Measurements from ENCODE around the gene TTLL11. TPM values are rescaled to one million over a fixed set of nuclear protein-coding genes. Genes with fewer than 3 reads are reported as not detected.
A peak's percentile ranks its signal among the peaks of the same experiment; 100 is the strongest.

TTLL11 gene
- total and polyA plus RNA-seq, 2 experiments from 2014 or later = 0.57 to 1.4 TPM

DNA sequence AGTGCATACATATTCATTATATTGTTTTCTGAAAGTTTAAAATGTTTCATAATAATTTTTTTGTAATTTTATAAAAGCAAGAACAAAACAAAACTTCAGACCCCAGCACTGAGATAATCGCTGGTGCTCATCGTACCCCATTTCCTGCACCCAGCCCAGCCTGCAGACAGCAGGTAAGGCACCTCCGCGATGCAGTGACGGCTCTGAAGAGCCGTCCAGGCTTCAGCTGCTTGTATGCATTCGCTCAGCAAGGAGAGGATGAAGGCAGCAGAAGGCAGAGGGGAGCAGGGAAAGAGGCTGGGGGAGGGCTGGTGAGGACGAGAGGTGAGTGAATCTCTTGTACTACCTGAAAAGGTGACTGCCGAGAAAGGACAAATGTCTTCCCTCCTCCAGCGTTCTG lies 153.5 kb downstream of the TTLL11 start:
- Histone ChIP-seq H4K20me1 (replicated peaks; ENCODE audit: insufficient read depth) (no peaks in the 10 kb centered on the region), H3K4me2 (no peak overlapping the region), H3K27ac (ENCODE audit: low read depth) (no peak overlapping the region), H3K4me1 (ENCODE audit: insufficient read depth) (peaks cover 5% of the 10 kb centered on the region; the same call in 1 of the 2 replicates), H3K79me2 (replicated peaks; ENCODE audit: insufficient read depth) (no peaks in the 10 kb centered on the region), H3K9me2 (ENCODE audit: insufficient read depth) (no peaks in the 10 kb centered on the region), H3K4me3 (no peak overlapping the region), H3K27me3 (ENCODE audit: insufficient read depth) (no peaks in the 10 kb centered on the region), H3F3A (replicated peaks; ENCODE audit: low read depth) (no peaks in the 10 kb centered on the region), H3K36me3 (ENCODE audit: insufficient read depth) (no peaks in the 10 kb centered on the region), H2AFZ (peak overlapping the region; percentile 85; the same call in 1 of the 2 replicates)
- DNase-seq (ENCODE audit: low spot score) (peak; percentile 33), ATAC-seq (peak; percentile 79)
- Mint-ChIP-seq H3K36me3 (ENCODE audit: low read depth) (no peaks in the 10 kb centered on the region), H3K4me3 (no peak overlapping the region), H3K9me3 (no peaks in the 10 kb centered on the region), H3K4me1 (peaks cover 21% of the 10 kb centered on the region), H3K27ac (no peak overlapping the region), H3K27me3 (ENCODE audit: insufficient read depth, low read depth, poor library complexity) (no peaks in the 10 kb centered on the region)
- TF ChIP-seq EZH2phosphoT487 (IDR thresholded peaks at IDR 0.05; ENCODE audit: unreplicated experiment) (no peak), ETS1 (IDR thresholded peaks at IDR 0.05) (no peak), ZNF114 (CRISPR knock-in tag; IDR thresholded peaks at IDR 0.05) (no peak), REST (IDR thresholded peaks at IDR 0.05; ENCODE audit: unreplicated experiment) (no peak), JUNB (IDR thresholded peaks at IDR 0.05; ENCODE audit: unreplicated experiment) (no peak), POLR2AphosphoS5 (IDR thresholded peaks at IDR 0.05; ENCODE audit: low read depth) (no peak), NANOG (IDR thresholded peaks at IDR 0.05; ENCODE audit: borderline replicate concordance) (no peak), STAT1 (IDR thresholded peaks at IDR 0.05; ENCODE audit: unreplicated experiment) (no peak), EZH2 (IDR thresholded peaks at IDR 0.05; ENCODE audit: low read depth, unreplicated experiment) (no peak), CREB1 (CRISPR knock-in tag; IDR thresholded peaks at IDR 0.05; ENCODE audit: low read depth) (no peak), ZNF462 (CRISPR knock-in tag; IDR thresholded peaks at IDR 0.05) (no peak), ZNF331 (CRISPR knock-in tag; IDR thresholded peaks at IDR 0.05; ENCODE audit: low read depth) (no peak), CTCF (conservative IDR thresholded peaks at IDR 0.05; ENCODE audit: low read depth in 2 of 2) (no peak)
